Chondrocyte (in vitro differentiated cells): Measurements from ENCODE around the gene PCNP. TPM values are rescaled to one million over a fixed set of nuclear protein-coding genes. Genes with fewer than 3 reads are reported as not detected.
"Not testable (repeated sequence)": the region's sequence is repeated elsewhere in the genome, so short reads cannot be mapped to it uniquely, and the experiment has no call there.

ENCODE experiments used
- DNase-seq: peaks from one replicate; pipeline ENCODE4 v3.0.0; 2021; ENCODE audit warnings: mixed read lengths, low spot score
- H3K27ac Mint-ChIP-seq: one replicate; pipeline ENCODE4 v1.8.0; 2021; ENCODE audit warnings: mild to moderate bottlenecking, moderate library complexity, mixed read lengths; ENCODE audit not compliant: unreplicated experiment
- H3K27me3 Mint-ChIP-seq: 2 replicates; pipeline ENCODE4 v1.8.0; 2021; ENCODE audit warnings: low read depth, mixed read lengths
- H3K36me3 Mint-ChIP-seq: 2 replicates; pipeline ENCODE4 v1.8.0; 2021; ENCODE audit warnings: low read depth, mixed read lengths
- H3K4me1 Mint-ChIP-seq: 2 replicates; pipeline ENCODE4 v1.8.0; 2021; ENCODE audit warnings: low read depth, mild to moderate bottlenecking, mixed read lengths
- H3K4me3 Mint-ChIP-seq: one replicate; pipeline ENCODE4 v1.8.0; 2021; ENCODE audit warnings: mild to moderate bottlenecking, moderate library complexity, mixed read lengths; ENCODE audit not compliant: unreplicated experiment
- H3K9me3 Mint-ChIP-seq: 2 replicates; pipeline ENCODE4 v1.8.0; 2021; ENCODE audit warnings: low read depth, mixed read lengths
- total RNA-seq: library from RNA; stranded (reverse); gene quantifications from 3 replicates; pipeline ENCODE4 v1.2.1, GENCODE V29; 2021
- TF ChIP-seq, protein P1 (sequence below): fragments of 200-600 bp; sonication (generic); IDR thresholded peaks from 2 replicates; pipeline ENCODE4 v1.5.0; 2021; ENCODE audit warnings: antibody characterized with exemption, mild to moderate bottlenecking, moderate library complexity

The PCNP gene
- total RNA-seq, 1 donor from 2014 or later, result 145 TPM

DNA sequence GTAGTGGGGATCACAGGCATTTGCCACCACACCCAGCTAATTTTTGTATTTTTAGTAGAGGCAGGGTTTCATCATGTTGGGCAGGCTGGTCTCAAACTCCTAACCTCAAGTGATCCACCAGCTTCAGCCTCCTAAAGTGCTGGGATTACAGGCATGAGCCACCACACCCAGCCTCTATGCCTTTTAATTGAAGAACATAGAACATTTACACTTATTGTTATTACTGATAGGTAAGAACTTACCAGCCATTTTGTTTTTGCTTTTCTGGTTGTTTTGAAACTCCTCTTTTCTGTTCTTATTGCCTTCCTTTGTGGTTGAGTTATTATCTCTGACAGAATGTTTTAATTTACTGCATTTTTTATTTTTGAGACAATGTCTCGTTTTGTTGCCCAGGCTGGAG lies 29.2 kb downstream of the PCNP start:
- Mint-ChIP-seq H3K36me3 (peaks cover 5% of the 10 kb centered on the region), H3K9me3 (peaks cover 3% of the 10 kb centered on the region), H3K4me3 (no peak overlapping the region), H3K27ac (no peak overlapping the region), H3K27me3 (no peaks in the 10 kb centered on the region), H3K4me1 (no peaks in the 10 kb centered on the region)
- DNase-seq, result no peak
- TF ChIP-seq, protein P1, sequence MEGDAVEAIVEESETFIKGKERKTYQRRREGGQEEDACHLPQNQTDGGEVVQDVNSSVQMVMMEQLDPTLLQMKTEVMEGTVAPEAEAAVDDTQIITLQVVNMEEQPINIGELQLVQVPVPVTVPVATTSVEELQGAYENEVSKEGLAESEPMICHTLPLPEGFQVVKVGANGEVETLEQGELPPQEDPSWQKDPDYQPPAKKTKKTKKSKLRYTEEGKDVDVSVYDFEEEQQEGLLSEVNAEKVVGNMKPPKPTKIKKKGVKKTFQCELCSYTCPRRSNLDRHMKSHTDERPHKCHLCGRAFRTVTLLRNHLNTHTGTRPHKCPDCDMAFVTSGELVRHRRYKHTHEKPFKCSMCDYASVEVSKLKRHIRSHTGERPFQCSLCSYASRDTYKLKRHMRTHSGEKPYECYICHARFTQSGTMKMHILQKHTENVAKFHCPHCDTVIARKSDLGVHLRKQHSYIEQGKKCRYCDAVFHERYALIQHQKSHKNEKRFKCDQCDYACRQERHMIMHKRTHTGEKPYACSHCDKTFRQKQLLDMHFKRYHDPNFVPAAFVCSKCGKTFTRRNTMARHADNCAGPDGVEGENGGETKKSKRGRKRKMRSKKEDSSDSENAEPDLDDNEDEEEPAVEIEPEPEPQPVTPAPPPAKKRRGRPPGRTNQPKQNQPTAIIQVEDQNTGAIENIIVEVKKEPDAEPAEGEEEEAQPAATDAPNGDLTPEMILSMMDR, result no peak

DNA sequence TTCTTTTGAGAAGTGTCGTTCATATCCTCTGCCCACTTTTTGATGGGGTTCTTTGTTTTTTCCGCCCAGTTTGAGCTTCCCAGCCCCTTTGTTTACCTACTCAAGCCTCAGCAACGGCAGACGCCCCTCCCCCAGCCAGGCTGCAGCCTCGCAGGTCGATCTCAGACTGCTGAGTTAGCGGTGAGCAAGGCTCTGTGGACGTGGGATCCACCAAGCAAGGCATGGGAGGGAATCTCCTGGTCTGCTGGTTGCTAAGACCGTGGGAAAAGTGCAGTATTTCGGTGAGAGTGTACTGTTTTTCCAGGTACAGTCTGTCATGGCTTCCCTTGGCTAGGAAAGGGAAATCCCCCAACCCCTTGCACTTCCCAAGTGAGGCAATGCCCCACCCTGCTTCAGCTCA lies 31.4 kb downstream of the PCNP start:
- H3K27ac Mint-ChIP-seq, H3K9me3 Mint-ChIP-seq, H3K27me3 Mint-ChIP-seq, H3K4me3 Mint-ChIP-seq, H3K4me1 Mint-ChIP-seq, DNase-seq, H3K36me3 Mint-ChIP-seq: not testable (repeated sequence)

DNA sequence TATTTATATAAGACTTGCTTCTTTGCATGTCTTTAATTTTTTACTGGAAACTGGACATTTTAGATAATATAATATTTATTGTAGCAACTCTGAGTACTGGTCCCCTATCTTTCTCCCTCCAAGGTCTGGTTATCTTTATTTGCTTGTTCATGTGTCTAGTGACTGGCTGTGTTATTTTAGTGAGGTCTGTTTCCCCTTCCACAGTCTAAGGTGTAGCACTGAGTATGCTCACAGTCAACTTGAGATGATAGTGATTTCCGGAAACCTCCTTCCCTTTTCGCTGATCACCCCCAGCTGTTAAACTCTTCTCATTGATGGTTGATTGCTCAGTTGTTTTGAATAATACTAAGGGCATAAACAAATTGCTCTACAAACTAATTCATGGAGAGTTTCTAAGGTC lies 37.0 kb downstream of the PCNP start:
- no peak for DNase-seq
- H3K4me1 Mint-ChIP-seq, result no peaks in the 10 kb centered on the region
- H3K9me3 Mint-ChIP-seq, result no peaks in the 10 kb centered on the region
- TF ChIP-seq, protein P1, result no peak
- no peaks in the 10 kb centered on the region for H3K36me3 Mint-ChIP-seq
- no peak overlapping the region for H3K4me3 Mint-ChIP-seq
- H3K27me3 Mint-ChIP-seq, result no peaks in the 10 kb centered on the region
- no peak overlapping the region for H3K27ac Mint-ChIP-seq

DNA sequence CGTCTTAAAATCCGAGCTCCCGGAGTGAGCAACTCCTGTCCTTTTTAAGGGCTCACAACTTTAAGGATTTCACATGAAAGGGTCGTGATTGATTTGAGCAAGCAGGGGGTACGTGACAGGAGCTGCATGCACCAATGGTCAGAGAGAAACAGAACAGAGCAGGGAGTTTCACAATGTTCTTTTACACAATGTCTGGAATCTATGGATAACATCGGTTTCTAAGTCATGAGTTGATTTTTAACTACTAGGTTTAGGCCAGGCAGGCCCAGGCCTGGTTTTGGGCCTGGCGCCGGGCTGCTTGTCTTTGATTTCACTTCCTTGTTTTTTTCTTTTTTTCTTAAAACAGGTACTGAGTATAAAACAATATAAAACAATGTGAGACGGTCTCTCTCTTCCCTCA lies 39.0 kb downstream of the PCNP start:
- H3K27me3 Mint-ChIP-seq, H3K4me1 Mint-ChIP-seq, H3K36me3 Mint-ChIP-seq, H3K4me3 Mint-ChIP-seq, H3K27ac Mint-ChIP-seq, H3K9me3 Mint-ChIP-seq, DNase-seq: not testable (repeated sequence)

DNA sequence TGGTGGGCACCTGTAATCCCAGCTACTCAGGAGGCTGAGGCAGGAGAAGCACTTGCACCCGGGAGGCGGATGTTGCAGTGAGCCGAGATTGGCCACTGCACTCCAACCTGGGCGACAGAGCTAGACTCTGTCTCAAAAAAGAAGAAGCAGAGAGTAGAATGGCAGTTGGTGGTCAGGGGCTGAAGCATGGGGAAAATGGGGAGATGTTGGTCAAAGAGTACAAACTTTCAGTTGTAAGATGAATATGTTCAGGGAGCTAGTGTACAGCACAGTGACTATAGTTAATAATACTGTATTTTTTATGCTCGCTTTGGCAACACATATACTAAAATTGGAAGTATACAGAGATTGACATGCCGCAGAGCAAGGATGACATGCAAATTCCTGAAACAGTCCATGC lies 41.5 kb downstream of the PCNP start:
- TF ChIP-seq, protein P1, result no peak
- Mint-ChIP-seq H3K4me3 (no peak overlapping the region), H3K27ac (no peak overlapping the region), H3K9me3 (peaks cover 4% of the 10 kb centered on the region), H3K27me3 (no peaks in the 10 kb centered on the region), H3K36me3 (no peaks in the 10 kb centered on the region), H3K4me1 (no peaks in the 10 kb centered on the region)
- DNase-seq, result no peak

DNA sequence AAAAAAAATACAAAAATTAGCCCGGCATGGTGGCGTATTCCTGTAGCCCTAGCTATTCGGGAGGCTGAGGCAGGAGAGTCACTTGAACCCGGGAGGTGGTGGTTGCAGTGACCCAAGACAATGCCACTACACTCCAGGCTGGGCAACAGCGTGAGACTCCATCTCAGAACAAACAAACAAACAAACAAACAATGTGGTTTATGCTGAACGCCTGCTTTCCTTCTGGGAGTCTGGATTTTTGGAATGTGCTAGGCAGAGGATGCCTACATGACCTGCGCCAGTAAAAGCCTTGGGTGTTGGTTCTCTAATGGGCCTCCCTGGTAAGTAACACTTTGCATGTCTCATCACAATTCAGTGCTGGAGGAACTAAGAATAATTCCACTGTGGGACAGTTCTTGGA lies 43.5 kb downstream of the PCNP start:
- TF ChIP-seq, protein P1, result no peak
- no peaks in the 10 kb centered on the region for H3K4me1 Mint-ChIP-seq
- H3K27me3 Mint-ChIP-seq, result no peaks in the 10 kb centered on the region
- no peak overlapping the region for H3K27ac Mint-ChIP-seq
- H3K36me3 Mint-ChIP-seq, result no peaks in the 10 kb centered on the region
- no peak for DNase-seq
- H3K9me3 Mint-ChIP-seq, result peaks cover 4% of the 10 kb centered on the region
- no peak overlapping the region for H3K4me3 Mint-ChIP-seq
